ENCODE data around the gene ZSWIM9.

- no peak for TF ChIP-seq CTCF (IDR thresholded peaks at IDR 0.05)
- TF ChIP-seq POLR2A (IDR thresholded peaks at IDR 0.05) = no peak
- no peak for TF ChIP-seq POLR2AphosphoS5 (IDR thresholded peaks at IDR 0.05)
- TF ChIP-seq EP300 (IDR thresholded peaks at IDR 0.05; ENCODE audit: low read depth) = no peak
These were observed 16.5 kb upstream of the ZSWIM9 start for GRCh38 chr19:48154003-48154402.

Data from transverse colon (tissue), 4 donors.